Glutamatergic neuron (in vitro differentiated cells): Measurements from ENCODE around the gene MIPOL1. TPM values are rescaled to one million over a fixed set of nuclear protein-coding genes. Genes with fewer than 3 reads are reported as not detected.

Source experiments
- DNase-seq: peaks from one replicate; pipeline ENCODE4 v3.0.0; 2022
- H3K27ac Mint-ChIP-seq: one replicate; pipeline ENCODE4 v1.8.0; 2020; ENCODE audit warnings: mild to moderate bottlenecking, mixed read lengths, inconsistent platforms; ENCODE audit not compliant: unreplicated experiment
- H3K27me3 Mint-ChIP-seq: one replicate; pipeline ENCODE4 v1.8.0; 2020; ENCODE audit warnings: mild to moderate bottlenecking, moderate library complexity, mixed read lengths, inconsistent platforms; ENCODE audit not compliant: unreplicated experiment
- H3K36me3 Mint-ChIP-seq: one replicate; pipeline ENCODE4 v1.8.0; 2020; ENCODE audit warnings: mild to moderate bottlenecking, mixed read lengths, inconsistent platforms; ENCODE audit not compliant: unreplicated experiment
- H3K4me1 Mint-ChIP-seq: one replicate; pipeline ENCODE4 v1.8.0; 2020; ENCODE audit warnings: mild to moderate bottlenecking, low read depth, mixed read lengths, inconsistent platforms; ENCODE audit not compliant: unreplicated experiment
- H3K4me3 Mint-ChIP-seq: one replicate; pipeline ENCODE4 v1.8.0; 2020; ENCODE audit warnings: mild to moderate bottlenecking, mixed read lengths, inconsistent platforms; ENCODE audit not compliant: unreplicated experiment
- H3K9me3 Mint-ChIP-seq: one replicate; pipeline ENCODE4 v1.8.0; 2020; ENCODE audit warnings: mild to moderate bottlenecking, moderate library complexity, mixed read lengths, inconsistent platforms; ENCODE audit not compliant: unreplicated experiment
- CTCF ChIP-seq: fragments of 200-600 bp; sonication (generic); IDR thresholded peaks from one replicate; pipeline ENCODE4 v1.5.0; 2021; ENCODE audit not compliant: partially characterized antibody, unreplicated experiment
- total RNA-seq: library from RNA; stranded (reverse); fragmentation: NEBNext Ultra II Directional; extraction: Animal tissue kit (Norgen Biotek cat#: 25700); gene quantifications from one replicate; pipeline ENCODE4 v1.2.1, GENCODE V29; 2021; ENCODE audit not compliant: unreplicated experiment

MIPOL1 gene
- total RNA-seq, 1 donor from 2014 or later, result 14.5 TPM

- TF ChIP-seq CTCF, result no peak
- H3K36me3 Mint-ChIP-seq, result peaks cover 5% of the 10 kb centered on the region
- H3K27me3 Mint-ChIP-seq, result no peaks in the 10 kb centered on the region
- H3K4me3 Mint-ChIP-seq, result no peak overlapping the region
- H3K4me1 Mint-ChIP-seq, result no peaks in the 10 kb centered on the region
- peaks cover 2% of the 10 kb centered on the region for H3K9me3 Mint-ChIP-seq
- H3K27ac Mint-ChIP-seq, result no peak overlapping the region
- no peak for DNase-seq
These were observed 266.6 kb downstream of the MIPOL1 start for GRCh38 chr14:37464192-37464858.

- Mint-ChIP-seq H3K36me3 (no peaks in the 10 kb centered on the region), H3K4me3 (no peak overlapping the region), H3K9me3 (no peaks in the 10 kb centered on the region), H3K27me3 (no peaks in the 10 kb centered on the region), H3K27ac (no peak overlapping the region), H3K4me1 (no peaks in the 10 kb centered on the region)
- no peak for TF ChIP-seq CTCF
- DNase-seq, result no peak
These were observed 268.4 kb downstream of the MIPOL1 start for GRCh38 chr14:37466003-37466622.

- Mint-ChIP-seq H3K4me1 (no peaks in the 10 kb centered on the region), H3K9me3 (no peaks in the 10 kb centered on the region), H3K27me3 (no peaks in the 10 kb centered on the region), H3K27ac (no peak overlapping the region), H3K36me3 (no peaks in the 10 kb centered on the region), H3K4me3 (no peak overlapping the region)
- DNase-seq, result no peak
- no peak for TF ChIP-seq CTCF
These were observed 268.9 kb downstream of the MIPOL1 start for GRCh38 chr14:37466623-37467088.

- TF ChIP-seq CTCF, result no peak
- Mint-ChIP-seq H3K4me3 (no peak overlapping the region), H3K4me1 (no peaks in the 10 kb centered on the region), H3K27ac (no peak overlapping the region), H3K9me3 (no peaks in the 10 kb centered on the region), H3K27me3 (no peaks in the 10 kb centered on the region), H3K36me3 (no peaks in the 10 kb centered on the region)
- no peak for DNase-seq
These were observed 271.9 kb downstream of the MIPOL1 start for GRCh38 chr14:37469650-37470049.

- Mint-ChIP-seq H3K36me3 (peaks cover 1% of the 10 kb centered on the region), H3K27me3 (no peaks in the 10 kb centered on the region), H3K4me3 (no peak overlapping the region), H3K9me3 (no peaks in the 10 kb centered on the region), H3K27ac (no peak overlapping the region), H3K4me1 (no peaks in the 10 kb centered on the region)
- TF ChIP-seq CTCF, result no peak
- DNase-seq, result no peak
These were observed 272.5 kb downstream of the MIPOL1 start for GRCh38 chr14:37470251-37470650.
